ENCODE measurements around the gene BOK.
"Not testable (repeated sequence)": the region's sequence is repeated elsewhere in the genome, so short reads cannot be mapped to it uniquely, and the experiment has no call there.

BOK gene, protein sequence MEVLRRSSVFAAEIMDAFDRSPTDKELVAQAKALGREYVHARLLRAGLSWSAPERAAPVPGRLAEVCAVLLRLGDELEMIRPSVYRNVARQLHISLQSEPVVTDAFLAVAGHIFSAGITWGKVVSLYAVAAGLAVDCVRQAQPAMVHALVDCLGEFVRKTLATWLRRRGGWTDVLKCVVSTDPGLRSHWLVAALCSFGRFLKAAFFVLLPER

DNA sequence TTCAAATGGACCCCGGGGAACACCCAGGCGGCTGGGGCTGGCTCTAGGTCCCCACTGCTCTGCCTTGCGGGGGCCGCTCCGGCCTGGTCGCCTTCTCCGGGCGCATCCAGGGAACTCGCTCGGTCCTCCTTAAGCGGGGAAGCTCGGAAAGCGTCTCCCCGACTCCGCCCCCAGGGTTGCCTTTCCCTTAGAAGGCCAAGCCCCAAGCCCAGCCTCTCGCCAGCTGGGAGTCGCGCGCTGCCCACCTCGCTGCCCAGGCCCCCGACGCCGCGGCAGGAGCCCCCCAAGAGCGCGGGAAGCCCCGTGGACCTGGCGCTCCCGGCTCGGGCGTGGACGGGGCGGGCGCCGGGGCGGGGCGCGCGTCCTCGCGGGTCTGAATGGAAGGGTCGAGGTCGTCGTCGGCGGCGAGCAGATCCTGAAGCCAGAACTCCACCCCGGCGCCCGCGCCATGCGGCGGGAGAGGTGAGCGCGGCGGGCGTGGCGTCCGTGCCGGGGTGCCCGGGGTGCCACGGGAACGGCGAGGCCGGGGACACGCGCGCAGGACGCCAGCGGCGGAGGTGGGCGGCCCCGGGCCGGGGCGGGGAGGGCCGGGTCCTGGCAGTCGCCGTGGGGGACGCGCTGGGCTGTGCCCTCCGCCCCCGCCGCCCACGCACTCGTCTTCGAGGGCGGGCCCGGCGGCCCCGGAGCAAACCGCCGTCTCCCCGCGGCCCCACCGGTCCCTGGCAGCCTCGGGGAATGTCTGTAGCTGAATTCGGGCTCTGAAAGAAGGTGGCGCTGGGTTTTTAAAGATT lies at the start of gene BOK:
Gene BOK, plus strand, starts transcription at position 214 of the 791 bp plus-strand sequence. CDS start 739 bp downstream, outside the sequence.
- no peak for DNase-seq

DNA sequence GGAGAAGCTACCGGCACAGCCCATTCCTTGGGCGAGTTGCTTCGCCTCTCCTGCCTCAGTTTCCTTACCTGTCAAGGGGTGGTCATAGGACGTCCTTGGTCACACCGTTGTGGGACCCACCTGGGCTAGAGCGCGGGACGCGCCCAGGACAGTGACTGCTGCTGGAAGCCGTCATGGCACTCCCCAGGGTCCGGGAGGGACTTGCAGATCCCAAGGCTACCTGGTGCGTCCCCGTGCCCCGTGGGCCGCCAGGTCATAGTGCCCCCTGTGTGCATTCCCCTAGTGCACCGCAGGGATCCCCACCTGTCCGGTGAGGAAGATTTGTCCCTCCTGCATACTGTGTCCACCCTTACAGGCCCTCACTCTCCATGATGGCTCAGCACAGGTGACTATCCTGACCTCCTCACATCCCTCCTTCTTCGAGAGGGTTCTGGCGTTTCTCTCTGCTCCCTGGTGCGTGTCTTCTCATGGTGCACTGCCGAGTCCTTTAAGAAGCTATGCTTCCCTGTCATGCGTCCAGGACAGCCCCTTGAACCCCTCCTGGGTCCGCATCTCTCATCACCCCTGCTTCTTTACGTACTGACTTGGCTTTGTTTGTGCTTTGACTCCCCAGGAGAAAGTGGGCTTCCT lies 49.3 kb upstream of the BOK start:
- no peak for DNase-seq

DNA sequence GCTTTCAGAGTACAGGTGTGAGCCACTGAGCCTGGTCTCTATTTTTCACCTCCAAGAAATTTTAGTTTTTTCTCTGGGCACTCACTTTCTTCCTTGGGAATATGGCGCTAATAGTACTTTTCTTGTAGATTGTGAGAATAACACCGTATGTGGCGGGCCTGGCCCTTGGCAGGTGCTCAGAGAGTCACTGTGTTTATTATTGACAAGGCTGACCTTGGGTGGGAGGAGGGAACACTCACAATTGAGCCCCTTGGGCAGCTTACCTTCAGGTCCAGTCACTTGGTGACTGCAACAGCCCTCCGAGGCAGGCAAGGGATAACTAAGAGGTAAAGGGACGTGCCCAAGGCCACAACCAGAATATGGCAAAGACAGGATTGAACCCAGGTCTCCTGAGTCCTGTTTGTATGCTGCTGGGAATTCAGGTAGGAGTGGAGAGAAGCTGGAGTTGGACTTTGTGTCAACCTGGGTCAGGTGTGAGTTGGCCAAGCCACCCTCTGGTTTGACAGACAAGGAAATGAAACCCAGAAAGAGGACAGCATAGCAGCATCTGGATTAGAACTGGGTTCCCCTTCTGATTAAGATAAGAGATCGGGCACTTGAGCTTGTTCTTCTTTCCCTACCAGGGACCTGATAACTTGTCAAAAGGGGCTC lies 47.3 kb upstream of the BOK start:
- no peak for DNase-seq

DNA sequence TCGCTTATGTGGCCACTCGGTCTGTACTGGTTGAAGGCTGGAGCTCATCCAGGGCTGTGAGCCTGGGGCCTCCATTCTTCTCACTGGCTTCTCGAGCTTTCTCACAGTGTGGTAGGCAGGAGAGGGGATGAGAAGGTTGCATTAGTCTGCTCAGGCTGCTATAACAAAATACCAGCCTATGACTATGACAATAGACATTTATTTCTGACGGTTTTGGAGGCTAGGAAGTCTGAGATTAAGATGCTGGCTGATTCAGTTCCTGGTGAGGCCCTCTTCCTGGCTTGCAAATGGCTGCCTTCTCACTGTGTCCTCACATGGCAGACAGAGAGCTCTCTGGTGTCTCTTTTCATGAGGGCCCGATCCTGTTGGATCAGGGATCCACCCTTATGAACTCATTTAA lies 44.0 kb upstream of the BOK start:
- no peak for DNase-seq

DNA sequence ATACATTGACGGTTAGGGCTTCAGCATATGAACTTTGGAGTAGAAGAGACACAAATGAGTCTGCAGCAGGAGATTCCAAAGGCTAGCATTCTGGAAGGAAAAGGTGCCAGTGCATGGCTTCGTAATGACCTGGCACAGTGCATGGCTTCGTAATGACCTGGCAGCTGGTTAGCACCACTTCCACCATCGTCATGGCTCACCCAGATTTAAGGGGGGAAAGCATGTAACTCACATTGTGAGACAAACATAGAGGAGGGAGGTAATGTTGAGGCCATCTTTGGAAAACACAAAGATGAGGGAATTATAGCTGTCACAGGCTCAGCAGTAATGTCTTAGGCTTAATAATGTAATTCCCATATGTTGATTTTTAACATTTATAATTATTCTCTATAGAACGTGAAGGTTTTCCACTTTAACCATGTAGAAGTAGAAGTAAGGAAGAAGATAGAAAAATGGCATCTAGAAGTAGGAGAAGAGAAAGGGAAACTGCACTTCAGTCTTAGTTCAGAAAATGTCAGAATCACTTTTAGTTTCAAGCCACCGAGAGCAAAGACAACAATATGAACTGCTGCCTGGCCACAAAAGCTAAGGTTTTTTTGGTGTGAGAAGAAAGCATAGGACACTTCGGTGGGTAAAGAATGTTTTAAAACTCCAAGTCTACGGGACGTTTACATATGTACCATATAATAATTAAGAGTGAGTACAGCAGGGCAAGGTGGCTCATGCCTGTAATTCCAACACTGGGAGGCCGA lies 43.4 kb upstream of the BOK start:
- no peak for DNase-seq

DNA sequence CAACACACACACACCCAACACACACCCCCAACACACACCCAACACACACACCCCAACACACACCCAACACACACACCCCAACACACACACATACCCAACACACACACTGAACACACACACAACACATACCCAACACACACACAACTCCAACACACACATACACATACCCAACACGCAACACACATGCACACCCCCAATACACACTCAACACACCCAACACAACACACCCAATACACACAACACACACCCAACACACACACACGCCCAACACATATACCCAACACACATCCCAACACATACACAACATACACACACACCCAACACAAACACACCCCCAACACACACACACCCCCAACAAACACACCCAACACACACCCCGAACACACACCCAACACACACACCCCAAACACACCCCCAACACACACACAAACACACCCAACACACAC lies 42.0 kb upstream of the BOK start:
- no peak for DNase-seq

DNA sequence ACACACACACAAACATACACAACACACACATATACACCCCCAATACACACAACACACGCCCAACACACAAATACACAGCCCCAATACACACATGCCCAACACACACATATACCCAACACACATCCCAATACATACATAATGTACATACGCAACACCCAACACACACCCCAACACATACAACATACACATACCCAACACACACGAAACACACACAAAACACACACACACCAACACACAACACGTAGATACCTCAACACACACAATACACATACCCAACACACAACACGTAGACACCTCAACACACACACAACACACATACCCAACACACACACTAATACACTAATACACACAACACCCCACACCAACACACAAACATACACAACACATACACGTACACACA lies 41.2 kb upstream of the BOK start:
- DNase-seq: no peak

DNA sequence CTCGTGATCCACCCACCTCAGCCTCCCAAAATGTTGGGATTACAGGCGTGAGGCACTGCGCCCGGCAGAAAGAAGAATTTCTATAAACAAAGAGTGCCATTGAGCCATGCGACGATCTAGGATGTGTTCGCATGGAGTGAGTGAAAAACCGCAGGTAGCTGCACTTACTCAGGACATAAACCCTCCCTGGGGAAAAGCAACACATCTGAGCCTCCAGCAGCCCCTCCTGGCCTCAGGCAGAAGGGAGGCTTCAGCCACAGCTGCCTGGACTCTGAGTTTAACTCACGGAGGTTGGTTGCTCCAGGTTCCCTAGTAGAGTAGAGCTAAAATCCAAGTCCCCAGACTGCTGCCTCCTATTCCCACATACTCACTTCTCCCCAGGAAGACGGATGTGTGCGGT lies 38.9 kb upstream of the BOK start:
- DNase-seq: no peak

DNA sequence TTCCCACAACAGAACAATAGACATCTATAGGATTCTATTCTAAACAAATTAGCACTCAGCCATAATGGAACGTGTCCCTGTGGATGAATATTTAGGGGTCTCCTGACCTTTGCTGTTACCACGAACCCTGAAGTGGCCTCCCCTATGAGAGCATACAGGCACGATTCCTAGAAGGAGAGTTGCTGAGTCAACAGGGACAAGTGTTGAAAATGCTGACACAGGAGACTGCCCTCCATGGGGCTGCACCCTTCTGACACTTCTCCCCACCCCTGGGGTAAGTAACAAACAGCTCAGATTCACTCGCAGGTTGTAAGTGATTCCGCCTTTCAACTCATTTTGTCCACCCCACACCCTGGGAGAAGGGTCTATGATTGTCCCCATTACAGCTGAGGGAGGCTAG lies 36.1 kb upstream of the BOK start:
- DNase-seq: no peak

DNA sequence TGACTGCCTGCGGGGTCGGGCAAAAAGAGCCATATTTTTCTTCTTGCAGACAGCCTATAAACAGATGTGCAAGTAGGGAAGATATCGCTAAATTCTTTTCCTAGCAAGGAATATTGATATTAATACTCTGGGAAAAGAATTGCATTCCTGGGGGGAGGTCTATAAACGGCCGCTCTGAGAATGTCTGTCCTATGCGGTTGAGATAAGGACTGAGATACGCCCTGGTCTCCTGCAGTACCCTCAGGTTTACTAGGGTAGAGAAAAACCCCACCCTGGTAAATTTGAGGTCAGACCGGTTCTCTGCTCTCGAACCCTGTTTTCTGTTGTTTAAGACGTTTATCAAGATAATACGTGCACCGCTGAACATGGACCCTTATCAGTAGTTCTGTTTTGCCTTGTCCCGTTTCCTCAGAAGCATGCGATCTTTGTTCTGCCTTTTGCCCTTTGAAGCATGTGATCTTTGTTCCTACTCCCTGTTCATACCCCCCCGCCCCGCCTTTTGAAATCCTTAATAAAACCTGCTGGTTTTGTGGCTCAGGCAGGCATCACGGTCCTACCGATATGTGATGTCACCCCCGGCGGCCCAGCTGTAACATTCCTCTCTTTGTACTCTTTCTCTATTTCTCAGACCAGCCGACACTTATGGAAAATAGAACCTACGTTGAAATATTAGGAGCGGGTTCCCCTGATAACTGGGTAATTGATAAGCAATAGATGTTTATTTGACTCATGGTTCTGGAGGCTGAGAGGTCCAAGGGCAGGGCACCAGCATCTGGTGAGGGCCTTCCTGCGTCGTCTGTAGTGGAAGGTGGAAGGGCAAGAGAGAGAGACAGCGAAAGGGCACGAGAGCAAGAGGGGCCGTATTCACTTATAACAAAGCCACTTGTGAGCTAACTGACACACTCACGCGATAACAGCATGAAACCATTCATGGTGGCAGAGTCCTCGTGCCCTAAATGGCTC lies 32.4 kb upstream of the BOK start:
- not testable (repeated sequence) for DNase-seq

DNA sequence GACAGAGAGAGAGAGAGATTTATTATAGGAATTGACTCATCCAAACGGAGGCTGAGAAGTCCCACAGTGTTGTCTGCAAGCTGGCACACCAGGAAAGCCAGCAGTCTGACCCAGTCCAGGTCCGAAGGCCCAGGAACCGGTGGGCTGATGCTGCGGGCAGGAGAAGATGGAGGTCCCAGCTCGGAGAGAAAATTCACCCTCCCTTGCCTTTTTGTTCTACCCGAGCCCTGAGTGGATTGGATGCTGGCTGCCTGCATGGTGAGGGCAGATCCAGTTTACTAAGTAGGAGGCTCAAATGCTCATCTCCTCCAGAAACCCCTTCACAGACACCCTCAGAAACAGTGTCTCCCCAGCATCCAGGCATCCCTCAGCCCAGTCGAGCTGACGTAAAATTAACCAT lies 28.0 kb upstream of the BOK start:
- DNase-seq: no peak

DNA sequence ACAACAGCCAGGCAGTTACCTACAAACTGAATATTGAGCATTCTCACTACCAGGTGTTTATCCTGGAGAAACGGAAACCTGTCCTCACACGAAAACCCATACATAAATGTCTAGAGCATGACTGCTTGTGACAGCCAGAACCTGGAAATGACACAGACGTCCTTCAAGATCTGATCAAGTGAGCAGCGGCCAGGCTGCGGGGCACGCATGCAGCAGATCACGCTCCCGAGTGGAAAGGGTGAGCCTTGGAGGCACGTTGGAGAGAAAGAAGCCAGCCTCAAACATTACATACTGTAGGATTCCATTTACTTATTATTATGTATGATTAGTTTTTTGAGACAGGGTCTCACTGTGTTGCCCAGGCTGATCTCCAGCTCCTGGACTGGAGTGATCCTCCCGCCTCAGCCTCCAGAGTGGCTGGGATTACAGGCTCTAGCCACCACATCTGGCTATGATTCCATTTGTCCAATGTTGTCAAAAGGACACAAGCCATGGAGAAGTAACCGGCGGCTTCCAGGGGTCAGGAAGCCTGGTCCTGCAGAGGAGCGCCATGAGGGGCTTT lies 27.3 kb upstream of the BOK start:
- DNase-seq: no peak

DNA sequence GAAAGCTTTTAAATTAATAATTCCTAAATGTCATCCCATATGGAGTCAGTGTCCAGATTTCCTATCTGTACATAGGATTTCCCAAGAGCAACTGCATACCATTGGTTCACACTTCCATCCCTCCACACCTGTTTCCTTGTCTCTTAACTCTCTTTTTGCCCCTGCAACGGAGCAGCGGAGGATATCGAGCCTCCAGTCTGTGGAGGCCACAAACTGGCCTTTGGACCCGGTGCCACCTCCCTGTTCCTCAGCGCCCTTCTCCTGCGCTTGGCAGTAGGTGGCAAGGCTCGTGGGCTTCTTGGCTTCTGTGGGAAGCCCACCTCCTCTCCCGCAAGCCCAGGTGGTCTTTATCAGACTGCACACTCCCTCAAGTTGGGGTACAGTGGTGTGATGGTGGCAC lies 26.4 kb upstream of the BOK start:
- DNase-seq: no peak

DNA sequence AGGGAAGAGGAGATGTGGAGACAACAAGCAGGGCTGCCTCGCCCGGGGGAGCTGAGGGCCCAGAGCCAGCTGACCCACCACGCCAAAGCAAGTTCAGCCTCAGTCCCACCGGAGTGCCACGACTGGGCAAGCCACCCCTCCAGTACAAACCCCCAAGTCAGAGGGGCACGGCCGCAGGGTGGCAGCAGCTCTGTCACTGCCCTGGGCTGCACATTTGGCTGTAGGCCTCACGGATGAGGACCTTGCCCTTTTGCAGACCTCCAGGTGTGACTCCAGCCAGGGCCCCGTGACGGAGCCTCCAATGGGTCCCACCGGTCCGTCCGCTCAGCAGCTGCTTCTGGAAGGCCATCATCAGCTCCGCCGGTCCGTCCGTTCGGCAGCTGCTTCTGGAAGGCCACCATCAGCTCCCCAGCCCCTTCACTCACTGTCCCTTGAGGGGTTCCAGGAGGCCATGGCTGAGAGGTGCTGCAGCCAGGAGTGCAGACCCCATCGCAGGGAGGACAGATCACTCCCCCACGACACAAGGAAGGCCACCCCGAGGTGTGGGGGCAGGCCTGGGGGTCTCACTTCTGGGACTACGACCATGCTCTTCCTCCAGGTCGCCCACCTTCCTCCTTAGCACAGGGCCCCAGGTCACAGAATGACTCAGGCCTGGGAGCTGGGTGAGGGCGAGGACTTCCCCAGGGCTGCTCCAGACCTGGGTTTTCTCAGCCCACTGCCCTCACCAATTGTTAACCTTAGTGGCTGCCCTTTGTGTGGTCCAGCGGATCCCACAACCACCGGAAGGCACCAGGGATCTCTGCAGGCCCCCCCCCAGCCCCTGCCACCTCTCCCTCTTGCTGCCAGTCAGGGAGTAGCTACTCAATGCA lies 25.6 kb upstream of the BOK start:
- no peak for DNase-seq

DNA sequence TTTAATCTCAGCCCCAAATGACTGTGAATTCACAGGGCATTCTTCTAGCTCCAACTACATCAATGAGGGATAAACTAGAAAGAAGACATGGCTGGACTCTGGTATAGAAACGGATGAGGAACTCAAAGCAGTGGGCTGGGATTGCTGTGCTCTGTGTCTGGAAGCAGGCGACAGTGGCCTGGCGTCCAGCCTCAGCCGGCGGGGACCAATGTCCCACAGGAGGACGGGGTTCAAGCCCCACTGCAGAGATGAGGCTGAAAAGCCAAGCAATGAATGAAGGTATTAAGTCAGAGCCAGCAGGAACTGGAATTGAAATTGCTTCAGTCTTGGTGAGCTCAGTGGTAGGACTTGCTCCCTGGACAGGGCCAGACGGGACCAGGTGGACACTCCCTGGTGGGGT lies 24.3 kb upstream of the BOK start:
- no peak for DNase-seq

DNA sequence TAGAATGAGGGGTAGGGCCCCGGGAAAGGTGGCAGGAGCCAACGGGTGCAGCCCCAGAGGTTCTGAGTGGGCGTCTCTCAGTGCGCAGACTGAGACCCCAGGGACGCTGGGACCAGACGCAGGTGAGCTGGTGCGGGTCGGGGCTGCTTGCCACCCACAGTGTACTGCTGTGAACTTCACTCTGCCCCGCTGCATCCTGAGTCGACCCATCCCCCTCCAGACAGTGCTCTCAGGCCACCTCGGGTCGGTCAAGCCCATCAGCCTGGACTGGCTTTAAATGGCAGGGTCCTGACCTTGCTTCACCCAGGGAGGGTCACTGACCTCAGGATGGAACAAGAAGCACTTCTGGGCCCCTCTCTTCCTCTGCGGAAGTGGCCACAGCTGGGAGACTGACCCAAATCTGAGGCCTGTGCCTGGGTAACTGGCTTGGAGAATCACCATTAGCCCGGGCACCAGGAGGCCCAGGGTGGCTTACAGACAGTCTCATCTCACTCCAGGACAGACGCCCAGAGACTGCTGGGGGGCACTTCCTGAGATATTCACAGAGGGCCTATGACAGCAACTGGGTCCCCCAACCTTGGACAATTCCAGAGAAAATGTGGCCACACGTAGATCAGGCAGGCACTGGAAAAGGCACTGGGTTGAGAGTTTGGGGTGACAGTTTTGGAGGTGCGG lies 23.7 kb upstream of the BOK start:
- DNase-seq: no peak

DNA sequence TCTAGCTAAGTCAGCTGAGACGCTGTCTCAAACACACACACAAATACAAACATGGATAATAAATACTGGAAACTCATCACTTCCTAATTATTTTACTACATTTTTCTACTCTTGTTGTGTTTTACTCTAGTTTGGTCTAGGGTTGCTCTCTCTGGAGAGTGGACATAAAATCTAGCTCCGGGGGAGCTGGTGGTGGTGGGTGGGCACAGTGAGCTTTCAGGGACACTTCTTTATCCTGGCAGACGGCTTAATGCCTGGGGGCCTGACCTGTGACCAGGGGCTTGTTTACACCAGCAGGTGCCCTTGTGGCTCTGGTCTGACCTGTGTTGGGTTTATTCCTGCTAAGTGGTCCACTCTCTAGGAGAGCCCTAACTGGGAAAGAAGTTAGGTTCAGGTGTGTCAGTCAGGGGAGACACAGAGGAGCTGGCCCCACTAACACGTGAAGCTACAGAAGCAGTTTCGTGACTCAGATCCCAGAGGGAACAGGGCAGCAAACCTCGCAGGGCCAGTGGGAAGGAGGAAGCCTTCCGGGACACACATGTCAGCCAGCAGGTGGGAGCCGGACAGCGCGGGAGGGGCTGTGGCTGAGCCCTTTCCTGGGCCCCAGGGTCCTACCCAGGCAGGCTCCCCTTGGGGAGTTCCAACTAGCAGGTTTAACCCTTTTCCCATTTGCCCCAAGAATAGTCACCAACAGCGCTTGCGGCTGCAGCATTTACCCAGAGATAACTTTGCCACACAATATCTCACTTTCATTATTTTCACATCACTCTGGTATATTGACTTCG lies 22.5 kb upstream of the BOK start:
- no peak for DNase-seq

DNA sequence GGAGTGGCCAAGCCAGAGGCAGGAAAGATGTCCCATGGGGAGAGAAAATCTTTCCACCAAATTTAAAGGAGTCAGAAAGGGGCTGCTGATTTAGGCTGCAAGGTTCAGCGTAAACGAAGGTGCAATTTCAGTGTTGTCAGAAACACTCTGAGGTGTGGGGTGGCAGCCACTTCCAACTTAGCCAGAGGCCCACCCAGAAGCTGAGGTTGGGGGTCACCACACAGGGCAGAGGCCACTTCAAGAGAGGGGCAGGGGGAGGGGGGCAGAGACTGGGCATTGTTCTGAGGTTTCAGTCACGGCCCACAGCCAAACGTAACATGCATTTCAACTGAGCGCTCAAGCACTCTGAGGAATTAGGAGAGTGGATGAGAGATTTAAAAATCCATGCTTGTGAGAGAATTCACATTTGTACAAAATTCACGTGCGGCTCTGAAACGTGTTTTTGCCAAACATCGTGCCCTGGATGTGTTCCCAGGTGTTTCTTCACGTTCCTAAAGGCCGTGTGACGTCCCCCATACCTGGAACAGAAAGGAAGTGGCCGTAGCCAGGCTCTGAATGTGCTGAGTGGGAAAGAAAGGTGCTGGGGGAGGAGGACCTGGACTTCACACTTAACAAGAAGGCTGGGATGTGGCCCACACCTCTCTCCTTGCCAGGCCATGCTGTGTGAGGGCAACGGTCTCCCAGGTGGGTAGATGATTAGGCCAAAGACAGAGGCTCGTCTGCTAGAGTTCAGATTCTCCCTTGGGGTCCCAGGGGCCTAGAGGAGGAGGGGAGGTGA lies 19.5 kb upstream of the BOK start:
- no peak for DNase-seq

Measured in stimulated activated CD4-positive, alpha-beta T cell treated with anti-CD3 and anti-CD28 coated beads, Interleukin-4, amount 100 ng/mL, for 24 hours (primary cell).